ENCODE data around the gene KSR1. TPM values are rescaled to one million over a fixed set of nuclear protein-coding genes. Genes with fewer than 3 reads are reported as not detected.

KSR1 gene
- total RNA-seq, 1 experiment from 2014 or later = 4.5 TPM

DNA sequence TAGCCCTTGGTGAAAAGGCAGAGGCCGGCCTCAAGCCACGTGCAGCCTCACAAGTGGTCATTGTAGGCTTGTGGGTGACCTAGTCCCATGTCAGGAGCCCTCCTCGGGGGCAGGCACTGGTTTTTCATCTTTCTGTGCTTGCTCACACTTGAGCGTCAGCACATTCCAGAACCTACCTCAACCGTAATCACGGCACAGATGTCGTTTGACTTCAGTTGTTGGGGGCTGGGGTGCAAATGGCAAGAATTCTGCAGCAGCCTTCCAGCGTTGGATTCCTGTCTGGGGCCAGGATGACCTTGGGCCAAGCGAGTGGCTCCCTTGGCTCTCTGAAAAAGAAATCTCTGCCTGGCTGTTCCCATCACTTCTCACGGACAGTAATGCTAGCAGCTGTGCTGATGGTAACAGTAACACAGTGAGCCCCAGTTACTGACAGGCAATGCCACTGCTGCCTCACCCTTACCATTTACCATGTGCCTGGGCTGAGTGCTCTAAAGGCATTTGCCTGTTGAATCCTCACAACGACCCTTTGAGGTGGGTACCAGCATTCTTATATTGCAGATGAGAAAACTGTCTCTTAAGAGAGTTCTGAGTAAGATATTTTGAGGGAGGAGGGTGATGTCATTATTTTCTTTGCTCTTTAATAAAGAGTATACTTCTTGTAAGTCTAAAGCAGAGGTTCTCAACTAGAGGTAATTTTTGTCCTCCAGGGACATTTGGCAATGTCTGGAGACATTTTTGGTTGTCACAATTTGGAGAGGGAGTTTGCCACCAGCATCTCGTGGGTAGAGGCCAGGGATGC is 46.5 kb downstream of the KSR1 start:
- intact Hi-C loops (cut with micrococcal nuclease; ENCODE audit: unreplicated experiment) = no loop called here
- no TSS peak for BruUV-seq (replicated peaks)
- Mint-ChIP-seq H3K27me3 (ENCODE audit: unreplicated experiment) (no peaks in the 10 kb centered on the region), H3K9me3 (ENCODE audit: low read depth, unreplicated experiment) (peaks cover 8% of the 10 kb centered on the region), H3K4me3 (ENCODE audit: low read depth, unreplicated experiment) (no peak overlapping the region), H3K4me1 (ENCODE audit: low read depth, unreplicated experiment) (peaks cover 14% of the 10 kb centered on the region), H3K27ac (ENCODE audit: unreplicated experiment) (no peak overlapping the region), H3K36me3 (ENCODE audit: insufficient read depth, unreplicated experiment) (no peaks in the 10 kb centered on the region)
- TF ChIP-seq, protein P1, sequence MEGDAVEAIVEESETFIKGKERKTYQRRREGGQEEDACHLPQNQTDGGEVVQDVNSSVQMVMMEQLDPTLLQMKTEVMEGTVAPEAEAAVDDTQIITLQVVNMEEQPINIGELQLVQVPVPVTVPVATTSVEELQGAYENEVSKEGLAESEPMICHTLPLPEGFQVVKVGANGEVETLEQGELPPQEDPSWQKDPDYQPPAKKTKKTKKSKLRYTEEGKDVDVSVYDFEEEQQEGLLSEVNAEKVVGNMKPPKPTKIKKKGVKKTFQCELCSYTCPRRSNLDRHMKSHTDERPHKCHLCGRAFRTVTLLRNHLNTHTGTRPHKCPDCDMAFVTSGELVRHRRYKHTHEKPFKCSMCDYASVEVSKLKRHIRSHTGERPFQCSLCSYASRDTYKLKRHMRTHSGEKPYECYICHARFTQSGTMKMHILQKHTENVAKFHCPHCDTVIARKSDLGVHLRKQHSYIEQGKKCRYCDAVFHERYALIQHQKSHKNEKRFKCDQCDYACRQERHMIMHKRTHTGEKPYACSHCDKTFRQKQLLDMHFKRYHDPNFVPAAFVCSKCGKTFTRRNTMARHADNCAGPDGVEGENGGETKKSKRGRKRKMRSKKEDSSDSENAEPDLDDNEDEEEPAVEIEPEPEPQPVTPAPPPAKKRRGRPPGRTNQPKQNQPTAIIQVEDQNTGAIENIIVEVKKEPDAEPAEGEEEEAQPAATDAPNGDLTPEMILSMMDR (IDR thresholded peaks at IDR 0.05; ENCODE audit: unreplicated experiment) = no peak
- CTCF ChIA-PET = no interaction called here
- no peak for DNase-seq

DNA sequence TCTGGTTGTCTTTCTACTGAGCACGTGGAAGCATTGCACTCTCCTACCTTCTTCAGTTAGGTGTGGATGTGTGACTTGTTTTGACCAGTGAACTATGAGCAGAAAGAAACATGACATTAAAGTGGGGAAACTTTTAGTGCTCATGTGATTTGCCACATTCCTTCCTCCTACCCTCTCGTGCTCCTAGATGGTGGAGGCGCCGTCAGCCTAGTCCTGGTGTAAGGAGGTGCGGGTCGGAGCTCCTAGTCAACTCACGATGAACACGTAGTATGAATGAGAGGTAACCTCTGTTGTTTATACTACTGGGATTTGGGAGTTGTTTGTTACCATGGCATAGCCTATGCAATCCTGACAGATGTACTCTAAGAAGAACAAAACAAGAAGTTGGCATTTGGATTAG is 47.4 kb downstream of the KSR1 start:
- CTCF ChIA-PET = no interaction called here

DNA sequence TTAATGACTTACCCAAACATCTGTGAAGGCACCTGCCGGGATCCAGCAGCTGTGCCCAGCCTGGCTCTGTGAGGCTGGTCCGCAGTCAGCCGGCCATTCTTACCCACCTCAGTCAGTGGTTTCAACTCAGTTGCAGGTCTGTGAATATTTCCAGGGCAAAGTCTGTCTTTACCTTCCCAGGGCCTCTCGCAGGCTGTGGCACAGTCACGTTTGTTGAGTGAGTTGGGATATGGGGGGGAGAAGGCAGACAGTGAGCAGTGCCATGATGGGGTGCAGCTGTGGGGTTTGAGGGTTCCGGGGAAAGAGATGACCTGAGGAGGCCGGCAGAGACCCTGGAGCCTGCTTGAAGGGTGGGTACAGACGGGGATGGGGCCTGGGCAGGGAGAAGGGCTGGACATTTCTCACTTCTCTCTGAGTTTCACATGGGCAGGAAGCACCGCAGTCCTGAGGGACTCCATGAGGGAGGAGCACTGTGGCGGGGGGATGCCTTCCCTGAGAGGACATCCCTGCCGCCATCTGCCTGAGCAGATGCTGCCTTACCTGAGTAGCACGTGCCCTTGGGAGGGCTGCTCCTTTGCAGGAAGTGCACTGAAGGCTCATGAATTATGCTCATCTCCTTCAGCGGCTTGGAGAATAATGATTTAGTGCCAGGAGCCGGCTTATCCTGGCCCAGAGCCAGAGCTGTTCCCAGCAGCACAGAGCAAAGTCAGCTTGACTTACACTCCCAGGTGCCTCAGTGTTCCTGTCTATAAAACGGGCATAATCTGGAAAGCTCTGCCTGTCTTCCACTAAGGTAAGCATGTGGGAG is 48.1 kb downstream of the KSR1 start:
- H3K27ac Mint-ChIP-seq (ENCODE audit: unreplicated experiment) = no peak overlapping the region
- peaks cover 14% of the 10 kb centered on the region for H3K4me1 Mint-ChIP-seq (ENCODE audit: low read depth, unreplicated experiment)
- H3K4me3 Mint-ChIP-seq (ENCODE audit: low read depth, unreplicated experiment) = no peak overlapping the region
- intact Hi-C loops (cut with micrococcal nuclease; ENCODE audit: unreplicated experiment) = no loop called here
- no peaks in the 10 kb centered on the region for H3K27me3 Mint-ChIP-seq (ENCODE audit: unreplicated experiment)
- DNase-seq = no peak
- peaks cover 8% of the 10 kb centered on the region for H3K9me3 Mint-ChIP-seq (ENCODE audit: low read depth, unreplicated experiment)
- CTCF ChIA-PET = no interaction called here
- H3K36me3 Mint-ChIP-seq (ENCODE audit: insufficient read depth, unreplicated experiment) = no peaks in the 10 kb centered on the region
- TF ChIP-seq, protein P1 (IDR thresholded peaks at IDR 0.05; ENCODE audit: unreplicated experiment) = no peak
- no TSS peak for BruUV-seq (replicated peaks)

More for the DNA sequence above, 47.4 kb downstream of the KSR1 start:
- Mint-ChIP-seq H3K27me3 (ENCODE audit: unreplicated experiment) (no peaks in the 10 kb centered on the region), H3K27ac (ENCODE audit: unreplicated experiment) (no peak overlapping the region), H3K4me3 (ENCODE audit: low read depth, unreplicated experiment) (no peak overlapping the region), H3K36me3 (ENCODE audit: insufficient read depth, unreplicated experiment) (no peaks in the 10 kb centered on the region), H3K4me1 (ENCODE audit: low read depth, unreplicated experiment) (peaks cover 14% of the 10 kb centered on the region), H3K9me3 (ENCODE audit: low read depth, unreplicated experiment) (peaks cover 8% of the 10 kb centered on the region)
- intact Hi-C loops (cut with micrococcal nuclease; ENCODE audit: unreplicated experiment) = no loop called here
- DNase-seq = no peak
- TF ChIP-seq, protein P1 (IDR thresholded peaks at IDR 0.05; ENCODE audit: unreplicated experiment) = no peak
- no TSS peak for BruUV-seq (replicated peaks)

DNA sequence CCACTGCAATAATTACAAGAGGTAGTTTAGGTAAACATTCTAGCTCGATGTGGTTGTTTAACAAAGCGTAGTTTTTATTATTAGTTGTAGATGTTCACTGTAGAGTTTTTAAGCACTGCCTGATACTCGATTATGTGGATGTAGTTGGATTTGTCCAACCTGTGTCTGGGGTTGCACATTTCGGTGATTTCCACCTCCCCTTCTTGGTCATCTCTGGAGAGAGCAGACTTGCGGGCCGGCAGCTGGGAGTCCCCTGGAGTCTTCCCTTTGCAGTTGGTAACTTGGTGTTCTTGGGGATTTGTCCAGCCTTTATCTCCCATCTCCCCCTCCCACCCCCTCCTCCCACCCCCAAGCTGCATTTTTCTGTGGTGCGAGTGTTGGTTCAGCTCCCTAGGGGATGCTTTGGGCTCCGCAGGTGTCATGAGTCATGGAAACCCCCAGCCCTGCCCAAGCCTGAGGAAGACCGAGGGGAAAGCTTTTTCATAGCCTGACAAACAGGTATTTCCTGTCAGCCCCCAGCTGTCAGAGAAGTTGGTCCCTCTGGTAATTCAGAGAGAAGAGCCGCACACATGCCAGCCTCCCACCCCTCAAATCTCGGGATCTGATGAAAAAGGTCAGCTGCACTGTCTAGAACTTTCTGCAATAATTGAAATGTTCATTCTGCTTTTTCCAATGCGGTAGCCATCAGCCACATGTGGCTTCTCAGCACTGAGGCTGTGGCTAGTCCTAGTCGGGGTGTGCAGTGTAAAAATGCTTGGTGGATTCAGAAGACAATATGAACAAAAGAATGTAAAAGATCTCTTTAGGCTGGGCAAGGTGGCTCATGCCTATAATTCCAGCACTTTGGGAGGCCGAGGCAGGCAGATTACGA is 50.3 kb downstream of the KSR1 start:
- intact Hi-C loops (cut with micrococcal nuclease; ENCODE audit: unreplicated experiment) = no loop called here
- Mint-ChIP-seq H3K4me3 (ENCODE audit: low read depth, unreplicated experiment) (no peak overlapping the region), H3K36me3 (ENCODE audit: insufficient read depth, unreplicated experiment) (no peaks in the 10 kb centered on the region), H3K27ac (ENCODE audit: unreplicated experiment) (no peak overlapping the region), H3K4me1 (ENCODE audit: low read depth, unreplicated experiment) (peaks cover 14% of the 10 kb centered on the region), H3K27me3 (ENCODE audit: unreplicated experiment) (no peaks in the 10 kb centered on the region), H3K9me3 (ENCODE audit: low read depth, unreplicated experiment) (peaks cover 2% of the 10 kb centered on the region)
- DNase-seq = peak; percentile 41
- TF ChIP-seq, protein P1 (IDR thresholded peaks at IDR 0.05; ENCODE audit: unreplicated experiment) = no peak
- BruUV-seq (replicated peaks) = no TSS peak
- CTCF ChIA-PET = no interaction called here
